GM13977 (cell line): ENCODE data around the gene NTRK1.

Experiments
- DNase-seq: peaks from one replicate; pipeline ENCODE4 v3.0.0; 2012; ENCODE audit warnings: low spot score
- in situ Hi-C: fragments of 300-500 bp; cut with MboI; formaldehyde crosslinking; loops from one replicate; pipeline ENCODE4 v1.12.0; 2022; ENCODE audit warnings: low sequenced_read_pairs, low pct_unique_long_range_greater_than_20kb, mixed read lengths, inconsistent platforms; ENCODE audit not compliant: unreplicated experiment
- TF ChIP-seq, protein P1 (sequence below): IDR thresholded peaks from 2 replicates; pipeline ENCODE4 v1.5.1; 2012; ENCODE audit warnings: mild to moderate bottlenecking, control low read depth; ENCODE audit not compliant: insufficient read depth; ENCODE audit errors: extremely low read depth, missing control alignments

NTRK1 gene

DNA sequence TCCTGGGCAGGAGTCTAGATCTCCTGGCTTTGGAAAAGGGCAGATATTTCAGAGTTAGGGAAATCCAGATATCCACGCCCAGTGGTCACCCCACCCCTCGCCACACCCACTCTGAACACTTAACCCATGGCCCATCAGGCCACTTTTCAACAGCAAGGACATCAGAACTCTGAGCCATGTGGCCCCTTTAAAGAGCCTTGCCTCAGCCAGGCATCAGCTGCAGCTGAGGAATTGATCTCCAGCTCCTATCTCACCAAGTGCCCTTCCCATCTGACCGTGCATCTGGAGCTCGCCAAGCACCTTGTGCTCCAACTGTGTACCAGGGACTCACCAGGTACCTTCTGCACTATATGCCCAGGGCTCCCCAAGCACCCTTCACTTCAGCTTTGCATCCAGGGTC, 23.8 kb upstream of the NTRK1 start:
- in situ Hi-C loops: no loop called here
- DNase-seq: peak; percentile 4
- TF ChIP-seq, protein P1, sequence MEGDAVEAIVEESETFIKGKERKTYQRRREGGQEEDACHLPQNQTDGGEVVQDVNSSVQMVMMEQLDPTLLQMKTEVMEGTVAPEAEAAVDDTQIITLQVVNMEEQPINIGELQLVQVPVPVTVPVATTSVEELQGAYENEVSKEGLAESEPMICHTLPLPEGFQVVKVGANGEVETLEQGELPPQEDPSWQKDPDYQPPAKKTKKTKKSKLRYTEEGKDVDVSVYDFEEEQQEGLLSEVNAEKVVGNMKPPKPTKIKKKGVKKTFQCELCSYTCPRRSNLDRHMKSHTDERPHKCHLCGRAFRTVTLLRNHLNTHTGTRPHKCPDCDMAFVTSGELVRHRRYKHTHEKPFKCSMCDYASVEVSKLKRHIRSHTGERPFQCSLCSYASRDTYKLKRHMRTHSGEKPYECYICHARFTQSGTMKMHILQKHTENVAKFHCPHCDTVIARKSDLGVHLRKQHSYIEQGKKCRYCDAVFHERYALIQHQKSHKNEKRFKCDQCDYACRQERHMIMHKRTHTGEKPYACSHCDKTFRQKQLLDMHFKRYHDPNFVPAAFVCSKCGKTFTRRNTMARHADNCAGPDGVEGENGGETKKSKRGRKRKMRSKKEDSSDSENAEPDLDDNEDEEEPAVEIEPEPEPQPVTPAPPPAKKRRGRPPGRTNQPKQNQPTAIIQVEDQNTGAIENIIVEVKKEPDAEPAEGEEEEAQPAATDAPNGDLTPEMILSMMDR: no peak

DNA sequence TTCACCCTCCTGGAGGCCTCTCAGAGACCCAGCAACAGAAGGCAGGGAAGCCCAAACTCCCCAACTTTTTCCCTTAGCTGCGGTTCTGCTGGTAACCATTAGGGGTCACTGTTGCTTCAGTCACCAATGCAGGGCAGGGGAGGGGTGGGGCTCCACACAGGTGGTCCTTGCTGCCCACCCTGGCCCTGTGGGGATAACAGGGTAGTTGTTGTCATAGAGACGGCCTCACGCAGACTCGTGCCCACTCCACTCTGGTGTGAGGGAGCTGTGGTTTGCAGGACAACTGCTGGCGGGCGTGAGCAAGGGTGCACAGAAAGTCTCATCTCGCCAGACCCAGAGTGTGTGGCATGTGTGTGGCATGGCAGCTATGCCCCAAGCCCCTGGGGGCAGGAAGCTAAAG, 21.7 kb upstream of the NTRK1 start:
- TF ChIP-seq, protein P1: peak; percentile 88
- in situ Hi-C loops: no loop called here
- peak; percentile 69 for DNase-seq

DNA sequence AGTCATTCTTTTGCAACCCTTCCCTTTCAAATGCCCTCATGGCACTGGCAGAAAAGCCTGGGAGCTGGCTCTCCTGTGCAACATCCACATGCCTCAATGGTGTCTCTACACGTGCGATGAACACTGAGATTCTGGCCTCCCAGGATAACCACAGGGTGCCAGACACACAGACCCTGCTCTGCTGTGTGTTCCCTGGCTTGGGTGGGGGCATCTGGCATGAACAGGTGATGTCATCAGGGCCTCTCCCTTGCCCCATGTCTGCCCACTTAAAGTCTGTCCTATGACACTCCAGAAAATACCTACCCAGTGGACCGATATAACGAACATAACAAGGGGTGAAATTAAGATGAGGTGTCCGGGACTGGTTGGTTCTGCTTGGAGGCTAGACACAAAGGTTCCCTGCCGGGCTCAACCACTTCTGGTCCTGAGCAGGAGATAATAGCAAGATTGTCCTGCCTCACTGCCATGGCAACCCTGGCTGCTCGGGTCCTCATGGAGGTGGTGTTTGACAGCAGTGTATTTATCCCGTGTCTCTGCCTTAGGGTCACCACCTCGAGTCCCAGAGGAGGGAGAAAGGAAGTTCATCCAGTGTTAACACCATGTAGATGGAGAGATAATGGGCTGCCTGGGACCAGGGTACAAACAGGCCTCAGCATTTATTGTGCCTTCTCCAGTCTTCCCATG, 21.1 kb upstream of the NTRK1 start:
- in situ Hi-C loops: no loop called here
- DNase-seq: peak; percentile 7
- TF ChIP-seq, protein P1: no peak

DNA sequence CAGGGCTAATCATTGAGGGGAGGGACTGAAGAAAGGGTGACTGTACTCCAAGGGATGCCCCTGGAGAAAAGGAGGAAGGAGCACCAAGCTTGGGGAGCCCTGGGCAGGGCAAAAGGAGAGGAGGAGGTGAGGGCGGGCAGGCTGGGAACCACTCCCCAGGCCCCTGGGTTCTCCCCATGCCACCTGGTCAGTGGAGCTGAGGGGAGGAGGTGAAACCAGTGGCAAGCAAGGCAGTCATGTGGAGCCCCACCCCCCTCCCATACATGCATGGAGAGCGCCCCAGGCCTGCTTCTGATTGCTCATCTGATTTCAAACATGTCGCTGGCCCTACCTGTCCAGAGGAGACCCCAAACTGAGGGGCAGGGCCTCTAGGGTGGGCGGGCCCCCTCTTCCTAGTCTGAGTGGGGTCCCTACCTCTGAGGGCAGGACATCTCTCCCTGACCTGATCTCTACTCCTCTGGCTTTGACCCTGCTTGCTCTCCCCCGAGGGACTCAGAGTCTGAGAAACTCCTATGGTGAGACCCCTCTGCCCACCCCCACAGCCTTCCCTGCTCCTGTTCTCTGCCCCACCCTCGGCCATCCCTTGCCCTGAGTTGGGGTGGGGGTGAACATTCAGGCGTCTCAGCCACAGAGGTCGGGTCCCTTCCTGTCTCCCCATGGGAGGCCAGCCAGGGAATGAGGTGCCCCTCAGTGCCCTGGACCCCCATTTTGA, 20.3 kb upstream of the NTRK1 start:
- DNase-seq: peak; percentile 5
- TF ChIP-seq, protein P1: no peak
- in situ Hi-C loops: no loop called here

DNA sequence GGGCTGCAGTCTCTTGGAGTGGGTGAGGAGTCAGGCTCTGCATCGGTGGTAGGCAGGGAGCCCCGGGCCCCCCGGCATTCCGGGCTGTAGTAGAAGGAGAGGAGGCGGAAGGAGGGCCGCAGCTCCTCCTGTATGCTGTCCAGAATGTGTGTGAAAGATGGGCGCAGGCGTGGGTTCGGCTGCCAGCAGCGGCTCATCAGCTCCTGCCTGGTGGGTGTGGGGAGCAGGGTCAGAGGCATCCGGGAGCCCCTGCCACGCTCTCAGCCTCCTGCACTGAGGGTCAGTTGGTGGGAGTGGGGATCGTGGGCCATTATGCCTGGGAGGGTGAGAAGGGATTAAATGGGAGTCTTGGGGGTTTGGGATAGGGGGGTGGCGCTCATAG, 19.8 kb upstream of the NTRK1 start:
- TF ChIP-seq, protein P1: no peak
- in situ Hi-C loops: no loop called here
- DNase-seq: no peak

DNA sequence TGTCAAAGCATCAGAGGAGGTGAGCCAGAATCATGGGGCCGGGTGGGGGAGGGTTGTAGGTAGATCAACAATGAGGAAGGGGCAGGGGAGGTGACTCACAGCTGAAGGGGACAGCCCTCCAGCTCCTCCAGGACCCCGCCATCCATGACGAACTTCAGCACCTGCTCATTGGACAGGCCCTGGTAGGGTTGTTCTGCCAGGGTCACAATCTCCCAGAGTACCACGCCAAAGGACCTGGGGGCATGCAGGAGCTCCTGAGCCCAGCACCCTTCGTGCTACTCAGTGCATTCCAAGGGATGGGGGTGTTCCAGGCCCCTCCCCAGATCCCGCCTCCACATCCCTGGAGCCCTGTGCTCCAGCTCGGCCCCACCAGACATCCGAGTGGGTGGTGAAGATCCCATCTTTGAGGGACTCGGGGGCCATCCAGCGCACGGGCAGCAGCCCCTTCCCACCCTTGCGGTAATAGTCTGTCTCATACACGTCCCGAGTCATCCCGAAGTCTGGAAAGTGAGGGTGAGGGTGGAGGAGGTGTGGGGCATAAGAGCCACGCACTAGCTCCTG, 19.3 kb upstream of the NTRK1 start:
- in situ Hi-C loops: no loop called here

More for the DNA sequence above, 19.3 kb upstream of the NTRK1 start:
- peak; percentile 9 for DNase-seq
- TF ChIP-seq, protein P1: no peak
